ENCODE data around the gene PROP1. TPM values are rescaled to one million over a fixed set of nuclear protein-coding genes. Genes with fewer than 3 reads are reported as not detected.

The PROP1 gene
- total RNA-seq, 4 donors from 2014 or later: not detected

DNA sequence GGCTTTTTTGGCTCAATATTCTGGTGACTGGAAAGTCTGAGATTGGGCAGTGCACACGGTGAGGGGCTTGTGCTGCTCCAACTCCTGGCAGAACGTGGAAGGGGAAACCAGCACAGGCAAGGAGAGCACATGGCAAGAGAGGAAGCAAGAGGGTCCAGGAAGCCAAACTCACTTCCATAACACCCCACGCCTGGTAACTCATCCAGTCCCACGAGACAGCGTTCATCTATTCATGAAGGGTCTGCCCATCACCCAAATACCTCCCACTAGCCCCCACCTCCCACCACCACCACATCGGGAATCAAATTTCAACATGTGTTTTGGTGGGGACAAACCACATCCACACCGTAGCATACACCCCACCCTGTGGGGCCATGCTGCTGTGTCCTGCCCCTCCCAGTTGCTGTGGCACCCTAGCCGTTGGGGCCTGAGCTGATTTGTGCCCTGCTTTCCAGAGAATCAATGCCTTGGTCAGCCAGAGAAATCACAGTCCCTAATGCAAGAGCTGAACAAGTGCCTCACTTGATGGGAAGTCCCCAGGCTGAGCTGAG lies 27.3 kb downstream of the PROP1 start:
- Histone ChIP-seq H3K27ac (no peak overlapping the region), H3K9me3 (no peaks in the 10 kb centered on the region), H3K4me1 (peaks cover 0 to 4% of the 10 kb centered on the region in 2 donors), H3K27me3 (no peaks in the 10 kb centered on the region), H3K4me3 (replicated peaks in 1 of 3) (no peak overlapping the region), H3K36me3 (no peaks in the 10 kb centered on the region)
- intact Hi-C loops (cut with DNase I): no loop called here
- DNase-seq: no peak
- WGBS, 2 donors: 90 to 92% methylated on average over 8 of the region's 8 CpGs
- TF ChIP-seq POLR2A (IDR thresholded peaks at IDR 0.05): no peak

DNA sequence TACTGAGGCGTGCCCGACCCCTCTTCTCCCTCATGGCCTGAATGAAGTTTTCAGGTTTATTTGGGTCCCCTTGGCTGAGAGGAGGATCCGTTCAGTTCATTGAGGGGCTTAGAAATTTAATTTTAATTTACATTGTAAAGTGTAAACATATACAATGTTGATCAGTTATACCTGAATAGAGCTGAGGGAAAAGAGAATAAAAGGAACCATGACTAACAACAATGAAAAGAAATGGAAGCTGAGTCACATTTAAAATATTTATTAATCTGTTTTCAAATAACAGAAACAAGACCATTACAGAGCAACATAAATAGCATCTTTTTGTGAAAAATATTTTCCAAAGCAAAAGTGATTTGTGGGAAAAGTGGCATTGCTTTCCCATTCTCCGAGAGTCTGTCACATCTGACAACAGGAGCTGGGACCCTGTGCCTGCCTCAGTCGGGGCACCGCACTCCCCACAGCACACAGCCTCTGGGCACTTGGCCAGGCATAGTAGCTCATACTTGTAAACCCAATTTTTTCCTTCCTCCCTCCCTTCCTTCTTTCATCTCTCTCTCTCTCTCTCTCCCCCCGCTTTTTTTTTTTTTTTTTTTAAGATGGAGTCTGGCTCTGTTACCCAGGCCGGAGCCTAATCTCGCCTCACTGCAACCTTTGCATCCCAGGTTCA lies 28.7 kb downstream of the PROP1 start:
- Histone ChIP-seq H3K4me1 (peaks cover 0 to 4% of the 10 kb centered on the region in 2 donors), H3K4me3 (replicated peaks in 1 of 3) (no peak overlapping the region), H3K27me3 (no peaks in the 10 kb centered on the region), H3K27ac (no peak overlapping the region), H3K36me3 (no peaks in the 10 kb centered on the region), H3K9me3 (no peaks in the 10 kb centered on the region)
- WGBS, 2 donors: 91 to 94% methylated on average over 9 of the region's 9 CpGs
- DNase-seq: no peak
- intact Hi-C loops (cut with DNase I): no loop called here
- no peak for TF ChIP-seq POLR2A (IDR thresholded peaks at IDR 0.05)
- TF ChIP-seq, protein P1, sequence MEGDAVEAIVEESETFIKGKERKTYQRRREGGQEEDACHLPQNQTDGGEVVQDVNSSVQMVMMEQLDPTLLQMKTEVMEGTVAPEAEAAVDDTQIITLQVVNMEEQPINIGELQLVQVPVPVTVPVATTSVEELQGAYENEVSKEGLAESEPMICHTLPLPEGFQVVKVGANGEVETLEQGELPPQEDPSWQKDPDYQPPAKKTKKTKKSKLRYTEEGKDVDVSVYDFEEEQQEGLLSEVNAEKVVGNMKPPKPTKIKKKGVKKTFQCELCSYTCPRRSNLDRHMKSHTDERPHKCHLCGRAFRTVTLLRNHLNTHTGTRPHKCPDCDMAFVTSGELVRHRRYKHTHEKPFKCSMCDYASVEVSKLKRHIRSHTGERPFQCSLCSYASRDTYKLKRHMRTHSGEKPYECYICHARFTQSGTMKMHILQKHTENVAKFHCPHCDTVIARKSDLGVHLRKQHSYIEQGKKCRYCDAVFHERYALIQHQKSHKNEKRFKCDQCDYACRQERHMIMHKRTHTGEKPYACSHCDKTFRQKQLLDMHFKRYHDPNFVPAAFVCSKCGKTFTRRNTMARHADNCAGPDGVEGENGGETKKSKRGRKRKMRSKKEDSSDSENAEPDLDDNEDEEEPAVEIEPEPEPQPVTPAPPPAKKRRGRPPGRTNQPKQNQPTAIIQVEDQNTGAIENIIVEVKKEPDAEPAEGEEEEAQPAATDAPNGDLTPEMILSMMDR (IDR thresholded peaks at IDR 0.05): no peak

DNA sequence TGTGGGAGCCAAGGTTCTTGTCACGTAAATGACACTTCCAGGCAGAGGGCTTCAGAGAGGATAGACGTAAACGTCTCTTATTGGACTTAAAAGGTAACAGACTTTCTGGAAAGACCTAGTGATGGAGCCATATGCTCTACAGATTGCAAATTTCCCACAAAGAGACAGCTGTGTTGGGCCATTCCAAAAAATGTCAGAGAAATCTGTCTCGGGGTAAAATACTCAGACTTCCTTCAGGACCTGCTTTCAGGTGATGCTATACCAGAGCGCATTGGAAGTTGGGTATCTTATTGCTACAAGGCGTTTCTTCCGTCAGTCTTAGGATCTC lies 29.2 kb downstream of the PROP1 start:
- TF ChIP-seq, protein P1 (IDR thresholded peaks at IDR 0.05): no peak
- no peak for TF ChIP-seq POLR2A (IDR thresholded peaks at IDR 0.05)
- Histone ChIP-seq H3K9me3 (no peaks in the 10 kb centered on the region), H3K27me3 (no peaks in the 10 kb centered on the region), H3K4me1 (no peaks in the 10 kb centered on the region), H3K27ac (no peak overlapping the region), H3K36me3 (no peaks in the 10 kb centered on the region), H3K4me3 (replicated peaks in 1 of 3) (no peak overlapping the region)
- no peak for DNase-seq
- intact Hi-C loops (cut with DNase I): no loop called here
- 90% methylated on average over 7 of the region's 7 CpGs for WGBS, 2 donors

DNA sequence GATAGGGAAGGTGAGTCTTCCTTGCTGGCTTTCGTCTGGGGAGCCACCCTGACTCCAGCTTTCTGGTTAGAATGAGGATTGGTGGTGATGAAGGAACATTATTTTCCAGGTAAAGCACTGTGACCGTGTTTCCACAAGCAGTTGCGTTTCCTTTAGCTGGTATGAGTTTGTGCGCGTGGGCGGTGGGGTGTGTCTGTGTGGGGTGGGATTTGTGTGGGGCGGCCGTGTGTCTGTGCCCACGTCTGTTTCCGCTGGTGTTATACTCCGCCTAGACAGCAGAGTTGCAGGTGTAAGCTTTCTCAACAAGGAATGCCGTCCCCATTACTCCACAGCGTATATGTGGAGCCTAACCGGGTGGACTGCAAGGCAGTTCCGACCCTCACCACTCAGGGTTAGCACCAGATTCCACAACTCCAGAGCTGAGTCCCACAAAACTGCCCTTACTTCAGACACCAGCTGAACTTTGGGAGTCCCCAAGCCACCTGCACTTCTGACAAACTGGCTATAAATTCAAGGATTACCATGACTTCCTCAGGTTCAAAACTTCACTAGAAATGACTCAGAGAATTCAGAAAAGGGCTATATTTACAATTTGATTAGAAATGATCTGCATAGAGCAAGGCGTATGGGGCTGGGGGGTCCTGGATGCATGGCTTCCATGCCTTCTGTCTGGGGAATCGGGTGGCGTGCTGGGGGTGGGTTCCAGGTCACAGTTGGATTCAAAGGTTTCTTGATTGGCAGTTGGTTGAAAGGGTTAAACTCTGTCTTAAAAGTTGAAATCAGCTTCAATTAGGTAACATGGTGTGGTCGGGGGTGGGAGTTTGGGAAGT lies 29.8 kb downstream of the PROP1 start:
- H3K4me1 ChIP-seq: no peaks in the 10 kb centered on the region
- H3K27ac ChIP-seq: no peak overlapping the region
- TF ChIP-seq POLR2A (IDR thresholded peaks at IDR 0.05): no peak
- TF ChIP-seq, protein P1 (IDR thresholded peaks at IDR 0.05): no peak
- no peaks in the 10 kb centered on the region for H3K27me3 ChIP-seq
- H3K36me3 ChIP-seq: no peaks in the 10 kb centered on the region
- H3K4me3 ChIP-seq (replicated peaks in 1 of 3): no peak overlapping the region
- intact Hi-C loops (cut with DNase I): no loop called here
- DNase-seq: no peak
- H3K9me3 ChIP-seq: no peaks in the 10 kb centered on the region
- 83 to 84% methylated on average over 19 of the region's 19 CpGs for WGBS, 2 donors

DNA sequence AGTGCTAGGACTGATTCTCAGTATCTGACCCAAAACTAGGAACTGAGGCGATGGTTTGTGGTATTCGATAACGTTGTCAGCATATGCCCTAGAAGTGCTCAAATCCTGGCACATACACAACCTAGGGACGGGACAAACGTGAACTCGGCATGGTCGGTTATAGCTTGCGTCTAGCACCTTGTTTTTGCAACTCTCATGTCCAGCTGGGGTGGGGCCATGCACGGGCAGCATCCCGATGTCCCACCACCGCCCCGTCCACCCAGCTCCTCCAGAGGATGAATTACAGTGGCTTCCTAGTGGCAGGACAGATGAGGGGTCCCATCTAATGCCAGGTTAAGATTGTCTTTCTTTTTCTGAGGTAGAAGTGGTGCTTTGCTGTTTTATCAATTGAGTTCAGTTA lies 31.6 kb downstream of the PROP1 start:
- H3K27ac ChIP-seq: no peak overlapping the region
- no peak overlapping the region for H3K4me3 ChIP-seq (replicated peaks in 1 of 3)
- H3K27me3 ChIP-seq: no peaks in the 10 kb centered on the region
- WGBS, 2 donors: 95 to 96% methylated on average over 12 of the region's 12 CpGs
- DNase-seq: no peak
- H3K4me1 ChIP-seq: no peaks in the 10 kb centered on the region
- intact Hi-C loops (cut with DNase I): no loop called here
- H3K36me3 ChIP-seq: no peaks in the 10 kb centered on the region
- no peaks in the 10 kb centered on the region for H3K9me3 ChIP-seq
- TF ChIP-seq, protein P1 (IDR thresholded peaks at IDR 0.05): no peak
- no peak for TF ChIP-seq POLR2A (IDR thresholded peaks at IDR 0.05)
